HG03571 (cell line): ENCODE measurements around the gene SEMA7A.
A peak's percentile ranks its signal among the peaks of the same experiment; 100 is the strongest.
"Not testable (repeated sequence)": the region's sequence is repeated elsewhere in the genome, so short reads cannot be mapped to it uniquely, and the experiment has no call there.

Experiments
- ATAC-seq: cut with Tn5 transposase; IDR thresholded peaks from one replicate; pipeline ENCODE4 v1.9.1; 2021; ENCODE audit not compliant: unreplicated experiment

The SEMA7A gene

GRCh38 chr15:74376226-74376625 is 57.5 kb downstream of the SEMA7A start:
- no peak for ATAC-seq

GRCh38 chr15:74375303-74375693 is 58.5 kb downstream of the SEMA7A start:
- ATAC-seq = no peak

GRCh38 chr15:74374648-74375302 is 59.0 kb downstream of the SEMA7A start:
- no peak for ATAC-seq

GRCh38 chr15:74373731-74374647 is 59.8 kb downstream of the SEMA7A start:
- peak; percentile 52 for ATAC-seq

- no peak for ATAC-seq
Observed at GRCh38 chr15:74373056-74373650, 60.6 kb downstream of the SEMA7A start.

GRCh38 chr15:74370471-74370870 is 63.3 kb downstream of the SEMA7A start:
- ATAC-seq = no peak

GRCh38 chr15:74369756-74370155 is 64.0 kb downstream of the SEMA7A start:
- no peak for ATAC-seq

GRCh38 chr15:74369084-74369745 is 64.5 kb downstream of the SEMA7A start:
- no peak for ATAC-seq

GRCh38 chr15:74368121-74368520 is 65.6 kb downstream of the SEMA7A start:
- no peak for ATAC-seq

GRCh38 chr15:74367296-74367854 is 66.4 kb downstream of the SEMA7A start, which contains the start of gene CYP11A1:
Gene CYP11A1 (minus strand): TSS chr15:74367646. CDS start chr15:74367585, 61 bp downstream.
- no peak for ATAC-seq

GRCh38 chr15:74365598-74366445 is 67.9 kb downstream of the SEMA7A start:
- no peak for ATAC-seq

GRCh38 chr15:74364936-74365597 is 68.7 kb downstream of the SEMA7A start:
- no peak for ATAC-seq

- no peak for ATAC-seq
Observed at GRCh38 chr15:74362482-74362881, 71.3 kb downstream of the SEMA7A start.

GRCh38 chr15:74360855-74361254 is 72.9 kb downstream of the SEMA7A start:
- not testable (repeated sequence) for ATAC-seq

- ATAC-seq = not testable (repeated sequence)
Observed at GRCh38 chr15:74359376-74359775, 74.4 kb downstream of the SEMA7A start.
